Right lobe of liver (tissue), 6 donors: ENCODE measurements around the gene EXOSC9. TPM values are rescaled to one million over a fixed set of nuclear protein-coding genes. Genes with fewer than 3 reads are reported as not detected.

Experiments
- ATAC-seq, 4 donors: fragments of 200-7000 bp; cut with Tn5 transposase; one replicate each; pipeline ENCODE4 v1.9.1; 2020; ENCODE audit warnings: mild to moderate bottlenecking in 4 of 4, moderate library complexity in 4 of 4
- DNase-seq, 3 donors: peaks; one replicate each; pipeline ENCODE4 v3.0.0-alpha.2; 2020
- H3K27ac ChIP-seq, 3 donors: fragments of 200-600 bp; one replicate each; pipeline ENCODE4 v1.8.0; 2022
- H3K27me3 ChIP-seq, 2 donors: fragments of 200-600 bp; one replicate each; pipeline ENCODE4 v1.8.0; 2022
- H3K36me3 ChIP-seq, 4 donors: fragments of 200-600 bp; sonication (generic) in 1 of 4; one replicate each; pipeline versions ENCODE4 v1.5.1 to v1.8.0; 2017 to 2022; ENCODE audit warnings: control low read depth in 1 of 4
- H3K4me1 ChIP-seq, 4 donors: fragments of 200-600 bp; sonication (generic) in 1 of 4; one replicate each; pipeline versions ENCODE4 v1.5.1 to v1.8.0; 2017 to 2022; ENCODE audit warnings: control low read depth in 1 of 4
- H3K4me3 ChIP-seq, 3 donors: fragments of 200-600 bp; one replicate each; pipeline ENCODE4 v1.8.0; 2022
- H3K9me3 ChIP-seq, 4 donors: fragments of 200-600 bp; sonication (generic) in 1 of 4; one replicate each; pipeline versions ENCODE4 v1.5.1 to v1.8.0; 2017 to 2022; ENCODE audit warnings: control low read depth in 1 of 4
- POLR2A ChIP-seq: fragments of 450-650 bp; IDR thresholded peaks from one replicate; pipeline ENCODE4 v1.6.1; 2017; ENCODE audit warnings: antibody characterized with exemption, mild to moderate bottlenecking
- WGBS: methylation state at CpG from one replicate; pipeline ENCODE4 v1.1.6; 2018; ENCODE audit warnings: low coverage, low lambda C conversion rate; ENCODE audit not compliant: insufficient coverage; ENCODE audit errors: missing lambda C conversion rate; 5-methylcytosine and 5-hydroxymethylcytosine counted together
- intact Hi-C, 2 donors: fragments of 100-400 bp; cut with DNase I; formaldehyde crosslinking; loops; one replicate each; pipeline versions ENCODE4 v1.11.2 to v1.14.1; 2022
- total RNA-seq, 6 experiments: library from RNA; depleted of rRNA in 2 of 6; stranded (reverse); fragments of >200 nt in 2 of 6; fragmentation: NEBNext Ultra II Directional in 3 of 6; extraction: Animal tissue kit (Norgen Biotek cat#: 25700) in 3 of 6; gene quantifications; one replicate each; pipeline versions ENCODE4 v1.1.0 to v1.2.4, GENCODE V29; 2016 to 2023
- TF ChIP-seq, protein P1 (sequence below), 4 donors: fragments of 200-600 bp in 3 of 4; fragments of 450-650 bp in 1 of 4; IDR thresholded peaks; one replicate each; pipeline versions ENCODE4 v1.5.1 to v1.8.0; 2016 to 2022; ENCODE audit warnings: antibody characterized with exemption in 4 of 4, mild to moderate bottlenecking in 2 of 4
- donor health status: DM: no; HTN: yes; CAD: no.
- donor health status: DM: no; HTN: no; CAD: no.
- donor health status: DM: no; HTN: no; CAD: no.
- donor health status: DM: no; HTN: yes; CAD: no.
- donor health status: DM: no; HTN: yes; CAD: no.

EXOSC9 gene
- total RNA-seq, 6 experiments from 2014 or later: 3.6 to 12.5 (median 6.5) TPM

DNA sequence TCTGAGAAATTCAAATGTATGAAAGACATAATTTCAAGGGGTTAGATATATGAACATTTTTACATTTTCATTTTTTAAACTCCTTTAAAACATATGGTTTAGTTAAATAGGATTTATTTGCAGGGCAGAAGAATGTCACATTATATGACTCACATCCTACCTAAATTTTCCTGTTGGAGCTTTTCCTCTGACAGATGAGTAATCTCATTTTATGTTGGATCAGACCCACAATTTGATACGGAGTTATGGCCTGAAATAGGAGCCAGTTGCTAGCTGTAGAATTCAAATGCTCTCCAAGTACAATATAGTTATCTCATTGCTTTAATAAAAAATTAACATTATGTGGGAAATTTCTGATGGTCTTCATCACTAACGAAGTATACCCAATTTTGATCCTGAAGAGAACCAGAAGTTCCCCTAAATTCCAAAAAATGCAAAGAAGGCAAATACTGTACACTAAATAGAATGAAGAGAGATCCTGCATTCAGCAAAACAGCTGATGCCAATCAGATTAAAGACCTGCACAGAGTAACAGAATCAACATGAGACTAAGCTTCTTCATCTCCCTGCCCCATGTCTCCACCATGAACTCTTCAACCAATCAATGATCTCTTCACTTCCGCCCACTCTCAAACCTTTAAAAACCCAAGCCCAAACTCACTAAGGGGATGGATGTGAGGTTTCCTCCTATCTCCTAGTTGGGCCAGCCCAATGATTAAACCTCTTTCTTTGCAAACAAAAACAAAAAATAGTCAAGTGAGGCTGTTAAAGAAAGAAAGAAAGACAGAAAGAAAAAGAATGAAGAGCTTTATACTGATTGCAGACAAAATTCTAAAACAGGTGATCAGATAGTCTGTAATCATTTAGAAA lies 10.9 kb upstream of the EXOSC9 start:
- Histone ChIP-seq H3K4me1 (no peaks in the 10 kb centered on the region), H3K36me3 (no peaks in the 10 kb centered on the region), H3K27ac (no peak overlapping the region), H3K4me3 (no peak overlapping the region), H3K9me3 (no peaks in the 10 kb centered on the region), H3K27me3 (no peaks in the 10 kb centered on the region)
- intact Hi-C loops: no loop called here
- no peak for ATAC-seq
- DNase-seq: no peak
- TF ChIP-seq, protein P1, sequence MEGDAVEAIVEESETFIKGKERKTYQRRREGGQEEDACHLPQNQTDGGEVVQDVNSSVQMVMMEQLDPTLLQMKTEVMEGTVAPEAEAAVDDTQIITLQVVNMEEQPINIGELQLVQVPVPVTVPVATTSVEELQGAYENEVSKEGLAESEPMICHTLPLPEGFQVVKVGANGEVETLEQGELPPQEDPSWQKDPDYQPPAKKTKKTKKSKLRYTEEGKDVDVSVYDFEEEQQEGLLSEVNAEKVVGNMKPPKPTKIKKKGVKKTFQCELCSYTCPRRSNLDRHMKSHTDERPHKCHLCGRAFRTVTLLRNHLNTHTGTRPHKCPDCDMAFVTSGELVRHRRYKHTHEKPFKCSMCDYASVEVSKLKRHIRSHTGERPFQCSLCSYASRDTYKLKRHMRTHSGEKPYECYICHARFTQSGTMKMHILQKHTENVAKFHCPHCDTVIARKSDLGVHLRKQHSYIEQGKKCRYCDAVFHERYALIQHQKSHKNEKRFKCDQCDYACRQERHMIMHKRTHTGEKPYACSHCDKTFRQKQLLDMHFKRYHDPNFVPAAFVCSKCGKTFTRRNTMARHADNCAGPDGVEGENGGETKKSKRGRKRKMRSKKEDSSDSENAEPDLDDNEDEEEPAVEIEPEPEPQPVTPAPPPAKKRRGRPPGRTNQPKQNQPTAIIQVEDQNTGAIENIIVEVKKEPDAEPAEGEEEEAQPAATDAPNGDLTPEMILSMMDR (IDR thresholded peaks at IDR 0.05): no peak
- TF ChIP-seq POLR2A: no peak
- 61% methylated on average over 3 of the region's 3 CpGs for WGBS

DNA sequence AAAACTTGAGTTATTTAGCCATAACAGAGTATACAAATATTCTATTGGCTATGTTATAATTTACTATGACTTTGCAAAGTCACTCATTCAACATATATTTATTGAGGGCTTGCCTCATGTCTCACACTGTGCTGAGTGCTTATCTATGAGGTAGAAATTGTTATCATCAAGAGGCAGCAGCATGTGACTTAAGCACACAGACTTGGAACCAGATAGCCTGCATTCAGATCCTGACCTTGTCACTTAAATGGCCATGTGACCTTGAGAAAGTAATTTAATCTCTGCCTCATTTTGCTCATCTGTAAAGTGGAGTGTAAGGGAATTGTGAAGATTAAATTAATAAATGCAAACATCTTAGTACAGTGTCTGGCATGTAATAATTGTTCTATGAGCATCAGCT lies 10.1 kb upstream of the EXOSC9 start:
- H3K27me3 ChIP-seq: no peaks in the 10 kb centered on the region
- H3K4me1 ChIP-seq: no peaks in the 10 kb centered on the region
- DNase-seq (no peak), ATAC-seq (no peak)
- H3K4me3 ChIP-seq: no peak overlapping the region
- no peaks in the 10 kb centered on the region for H3K36me3 ChIP-seq
- intact Hi-C loops: no loop called here
- H3K9me3 ChIP-seq: no peaks in the 10 kb centered on the region
- TF ChIP-seq, protein P1 (IDR thresholded peaks at IDR 0.05): no peak
- no peak for TF ChIP-seq POLR2A
- H3K27ac ChIP-seq: no peak overlapping the region

DNA sequence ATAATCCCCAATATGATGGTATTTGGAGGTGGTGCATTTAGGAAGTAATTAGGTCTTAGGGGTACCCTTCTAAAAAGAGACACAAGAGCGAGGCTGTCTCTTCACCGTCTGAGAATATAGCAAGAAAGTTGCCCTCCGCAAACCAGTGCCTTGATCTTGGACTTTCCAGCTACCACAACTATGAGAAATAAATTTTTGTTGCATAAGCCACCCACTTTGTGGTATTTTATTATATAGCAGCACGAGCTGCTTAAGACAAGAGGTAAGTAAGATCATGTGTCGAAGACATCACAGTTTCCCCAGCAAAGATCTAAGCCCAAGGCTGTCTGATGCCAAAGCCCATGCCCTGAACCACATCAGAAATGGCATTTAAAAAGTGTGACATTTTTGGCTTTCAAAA lies 9.6 kb upstream of the EXOSC9 start:
- no peak for ATAC-seq
- no peak overlapping the region for H3K27ac ChIP-seq
- no peak for TF ChIP-seq POLR2A
- TF ChIP-seq, protein P1 (IDR thresholded peaks at IDR 0.05): no peak
- H3K4me3 ChIP-seq: no peak overlapping the region
- no peak for DNase-seq
- intact Hi-C loops: no loop called here
- 72% methylated on average over 5 of the region's 5 CpGs for WGBS
- no peaks in the 10 kb centered on the region for H3K4me1 ChIP-seq
- no peaks in the 10 kb centered on the region for H3K36me3 ChIP-seq
- no peaks in the 10 kb centered on the region for H3K9me3 ChIP-seq
- no peaks in the 10 kb centered on the region for H3K27me3 ChIP-seq

DNA sequence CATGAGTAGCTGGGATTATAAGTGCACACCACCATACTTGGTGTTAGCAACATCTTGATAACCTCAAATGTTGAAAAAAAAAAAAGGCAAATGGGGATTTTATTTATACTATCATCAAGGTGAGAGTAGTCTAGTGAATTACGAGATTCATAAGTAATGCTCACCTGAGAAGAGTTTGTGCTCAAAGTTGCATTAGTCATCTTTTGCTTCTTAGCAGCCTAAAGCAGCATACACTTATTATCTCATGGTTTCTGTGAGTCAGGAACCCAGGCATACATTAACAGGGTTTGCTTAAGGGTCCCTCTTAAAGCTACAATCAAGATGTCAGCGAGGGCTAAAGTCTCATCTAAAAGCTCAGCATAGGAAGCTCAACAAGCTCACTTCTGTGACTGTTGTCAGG lies 8.2 kb upstream of the EXOSC9 start:
- WGBS: 69% methylated on average over 2 of the region's 2 CpGs
- TF ChIP-seq, protein P1 (IDR thresholded peaks at IDR 0.05): no peak
- no peak for TF ChIP-seq POLR2A
- ATAC-seq: no peak
- no peak overlapping the region for H3K27ac ChIP-seq
- H3K36me3 ChIP-seq: no peaks in the 10 kb centered on the region
- no peak overlapping the region for H3K4me3 ChIP-seq
- no peaks in the 10 kb centered on the region for H3K9me3 ChIP-seq
- intact Hi-C loops: no loop called here
- no peaks in the 10 kb centered on the region for H3K4me1 ChIP-seq
- no peak for DNase-seq
- no peaks in the 10 kb centered on the region for H3K27me3 ChIP-seq
